GM21576 (cell line): Measurements from ENCODE around the gene SNCAIP.
A peak's percentile ranks its signal among the peaks of the same experiment; 100 is the strongest.
"Not testable (repeated sequence)": the region's sequence is repeated elsewhere in the genome, so short reads cannot be mapped to it uniquely, and the experiment has no call there.

ENCODE experiments used
- ATAC-seq: cut with Tn5 transposase; IDR thresholded peaks from one replicate; pipeline ENCODE4 v1.9.1; 2021; ENCODE audit warnings: mild to moderate bottlenecking, moderate library complexity; ENCODE audit not compliant: unreplicated experiment

Gene SNCAIP

DNA sequence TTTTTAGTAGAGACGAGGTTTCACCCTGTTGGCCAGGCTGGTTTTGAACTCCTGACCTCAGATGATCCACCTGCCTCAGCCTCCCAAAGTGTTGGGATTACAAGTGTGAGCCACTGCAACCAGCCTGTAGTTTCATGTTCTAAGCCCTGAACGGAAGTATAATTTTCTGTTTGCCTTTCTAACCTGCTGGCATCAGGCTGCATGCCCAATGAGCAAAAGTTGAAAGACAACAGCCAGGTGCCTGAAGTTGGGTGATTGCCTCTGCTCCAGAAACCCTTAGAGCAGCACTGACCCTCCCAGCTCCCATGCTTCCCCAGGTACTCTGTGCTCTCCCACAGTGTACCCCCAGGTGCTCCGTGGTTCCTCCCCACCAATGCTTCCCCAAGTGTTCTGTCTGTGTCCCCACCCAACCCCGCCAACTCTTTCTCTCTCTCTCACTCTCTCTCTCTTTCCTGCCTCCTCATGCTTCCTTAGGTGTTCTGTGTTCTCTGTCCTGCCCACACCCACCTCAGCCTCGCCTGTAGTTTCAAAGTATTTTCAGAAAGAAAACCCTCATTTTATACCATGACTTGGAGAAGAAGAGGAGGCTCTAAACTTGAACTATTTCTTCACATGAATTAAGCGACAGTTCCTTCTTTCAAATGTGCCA, 145.3 kb downstream of the SNCAIP start:
- no peak for ATAC-seq

DNA sequence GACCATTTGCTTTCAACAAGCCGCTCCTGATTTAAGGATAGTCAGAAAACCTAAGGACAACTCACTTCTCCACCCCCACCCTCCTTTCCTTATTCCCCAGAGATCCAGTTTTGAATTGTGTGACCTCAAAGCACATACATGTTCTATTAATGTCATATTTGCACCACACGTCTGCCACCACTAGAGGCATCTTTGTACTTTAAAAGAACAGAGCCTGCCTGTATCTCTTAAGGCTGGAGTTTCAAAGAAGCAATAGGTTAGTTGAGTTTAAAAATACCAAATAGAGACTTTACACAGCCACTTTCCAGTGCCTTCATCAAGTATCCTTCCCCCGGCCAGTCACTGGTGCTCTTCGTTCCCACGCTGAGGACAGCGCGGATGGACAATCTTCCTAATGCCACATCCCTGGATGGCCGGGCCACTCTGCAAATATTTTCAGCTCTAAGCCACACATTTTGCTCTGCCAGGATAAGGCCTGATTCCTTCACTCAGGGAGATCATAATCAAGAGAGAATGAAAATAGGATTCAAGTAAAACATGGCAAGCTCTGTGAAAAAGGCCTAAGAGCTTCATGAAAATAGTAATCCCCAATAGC, 146.3 kb downstream of the SNCAIP start:
- ATAC-seq = peak; percentile 79

DNA sequence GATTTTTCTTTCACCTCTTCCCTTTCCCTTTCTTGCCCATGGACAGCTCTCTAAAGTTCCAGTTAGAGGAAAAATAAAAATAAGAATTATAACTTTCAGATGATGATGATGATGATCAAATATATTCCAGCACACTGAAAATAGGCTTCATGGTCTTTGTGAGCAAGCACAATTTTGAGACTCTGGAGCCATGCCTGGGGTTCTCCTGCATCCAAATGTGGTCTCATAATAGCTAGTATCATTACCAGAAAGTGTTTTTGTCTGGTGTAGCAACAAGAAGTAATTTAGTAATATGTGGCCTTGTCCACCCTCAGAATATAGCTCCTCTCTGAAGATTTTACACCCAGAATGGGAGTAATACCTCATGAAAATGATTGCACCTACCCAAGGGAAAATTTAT, 150.4 kb downstream of the SNCAIP start:
- no peak for ATAC-seq

DNA sequence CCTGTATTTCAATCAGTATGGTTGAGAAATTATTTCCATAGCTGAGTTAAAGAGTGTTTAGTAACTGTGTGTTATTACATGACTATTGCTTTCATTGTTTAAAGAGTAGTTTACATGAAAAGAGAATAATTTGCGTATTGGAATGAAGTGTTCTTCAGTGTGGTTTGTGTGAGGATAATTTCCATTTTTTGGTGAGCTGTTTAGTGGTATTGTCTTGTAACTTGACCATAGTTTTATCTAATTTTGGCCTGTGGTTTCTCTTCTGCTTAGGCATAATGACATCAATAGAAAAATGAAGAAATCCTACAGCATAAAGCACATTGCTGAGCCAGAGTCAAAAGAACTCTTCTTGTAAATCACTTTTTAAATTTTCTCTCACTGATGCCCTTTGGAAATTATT, 151.2 kb downstream of the SNCAIP start:
- no peak for ATAC-seq

DNA sequence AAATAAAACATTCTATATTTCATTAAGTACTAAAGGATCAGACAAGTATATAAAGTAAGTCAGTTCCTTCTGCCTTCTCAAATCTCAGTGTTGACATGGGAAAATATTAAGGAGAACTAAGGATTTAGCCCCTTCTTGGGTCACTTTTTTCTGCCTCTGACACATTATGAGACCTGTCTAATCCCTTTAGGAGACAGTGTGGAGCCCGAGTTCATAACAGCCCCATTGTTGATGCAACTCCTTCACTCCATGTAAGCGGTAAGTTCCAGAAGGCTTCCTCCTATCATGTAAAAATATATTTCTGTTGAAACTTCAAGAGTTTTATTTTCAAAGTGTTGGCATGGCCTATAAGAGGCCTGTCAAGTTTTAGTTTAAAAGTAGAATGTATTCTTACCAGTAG, 152.2 kb downstream of the SNCAIP start:
- ATAC-seq = no peak

DNA sequence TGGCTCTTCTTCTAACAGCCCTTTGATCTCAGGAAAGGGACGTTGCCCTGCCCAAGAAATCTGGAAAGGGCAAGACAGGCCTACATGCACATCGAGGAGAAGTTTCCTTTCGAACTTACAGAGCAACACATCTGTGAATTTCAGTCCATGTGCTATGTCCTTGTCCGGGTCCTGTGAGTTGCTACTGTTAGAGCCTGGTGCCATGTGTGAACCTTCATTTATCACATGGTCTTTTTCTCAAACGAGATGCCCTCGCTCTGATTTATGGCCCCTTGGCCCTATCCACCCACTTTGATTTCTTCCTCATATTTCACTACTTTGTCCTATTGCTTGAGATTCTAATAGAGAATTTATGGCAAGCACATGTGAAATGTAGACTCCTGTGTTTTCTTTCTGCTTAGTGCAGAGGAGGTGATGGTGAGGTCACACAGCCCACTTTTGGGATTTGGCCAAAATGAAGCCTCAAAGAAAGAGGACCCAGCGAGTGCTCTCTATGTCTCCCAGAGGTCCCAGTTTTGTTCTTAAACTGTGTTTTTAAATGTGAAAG, 153.1 kb downstream of the SNCAIP start:
- ATAC-seq = no peak

DNA sequence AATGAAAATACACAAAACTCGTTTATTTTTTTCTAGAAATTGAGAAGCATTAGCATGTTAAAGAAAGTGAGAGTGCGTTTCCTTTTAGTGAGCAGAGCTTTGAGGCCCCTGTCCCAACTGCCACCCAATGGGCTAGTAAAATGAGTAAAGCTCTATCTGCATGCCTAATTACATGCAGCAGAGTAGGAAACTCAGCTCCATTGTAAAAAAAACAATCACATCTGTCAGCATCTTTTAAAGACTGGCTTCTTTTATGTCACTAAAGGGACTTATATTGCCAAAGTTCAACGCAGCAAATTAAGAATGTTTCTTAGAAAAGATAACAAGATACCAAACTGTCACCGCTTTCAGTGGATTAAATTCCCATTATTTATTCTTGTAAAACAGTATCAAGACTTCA, 154.0 kb downstream of the SNCAIP start:
- ATAC-seq = no peak

DNA sequence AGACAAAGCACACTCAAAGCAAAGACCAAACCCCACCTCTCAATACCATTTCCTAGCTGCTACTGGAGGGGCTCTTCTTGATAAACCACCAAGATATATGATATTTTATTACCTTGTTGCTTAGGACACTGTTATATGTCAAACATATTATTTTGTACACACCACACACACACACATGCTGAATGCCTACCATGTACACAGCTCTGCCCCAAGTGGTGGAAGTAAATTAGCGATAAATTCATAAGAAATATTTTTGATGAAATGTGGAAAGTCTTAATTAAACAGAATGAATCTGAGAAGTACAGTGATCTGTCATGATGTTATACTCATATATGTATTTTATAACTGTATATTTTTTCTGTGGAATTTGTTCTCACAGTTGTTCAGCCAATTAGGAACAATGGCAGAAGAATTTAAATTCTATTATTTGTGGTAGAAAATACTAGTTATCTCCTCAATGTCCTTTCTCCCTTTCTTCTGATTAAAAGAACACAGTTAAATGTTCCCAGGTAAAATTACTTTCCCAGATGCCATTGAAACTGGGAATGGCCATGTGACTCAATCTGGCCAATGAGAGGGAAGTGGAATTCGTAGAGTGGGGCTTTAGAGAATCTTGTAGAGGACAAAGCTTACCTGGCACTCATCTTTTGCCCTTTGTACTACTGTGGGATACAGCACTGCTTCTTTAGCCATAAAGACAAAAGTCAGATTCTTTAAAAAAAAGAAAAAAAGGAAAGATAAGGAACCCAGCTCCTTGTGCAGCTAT, 156.5 kb downstream of the SNCAIP start:
- no peak for ATAC-seq

DNA sequence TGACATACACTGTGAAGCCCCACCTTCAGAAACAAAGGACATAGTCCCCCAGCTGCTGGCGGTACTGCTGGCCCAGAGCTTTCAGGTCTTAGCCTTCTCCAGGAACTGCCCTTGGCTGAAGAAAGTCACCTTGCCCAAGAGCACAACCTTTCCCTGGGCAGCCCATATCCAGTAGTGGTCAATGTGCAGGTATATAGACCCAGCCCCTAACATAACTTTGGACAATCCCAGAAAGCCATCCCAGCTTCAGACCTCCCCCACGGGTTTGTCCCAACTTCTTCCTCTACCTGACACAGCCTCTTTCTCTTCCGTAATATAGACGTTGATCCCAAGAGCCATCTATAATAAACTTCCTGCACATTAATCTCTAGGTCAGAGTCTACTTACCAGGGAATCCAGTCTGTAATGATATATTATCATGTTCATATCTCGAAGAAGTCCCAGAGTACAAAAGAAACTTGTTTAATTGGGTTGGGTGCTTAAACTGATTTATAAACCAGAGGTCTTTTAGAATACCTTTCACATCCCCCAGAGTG, 157.4 kb downstream of the SNCAIP start:
- no peak for ATAC-seq

DNA sequence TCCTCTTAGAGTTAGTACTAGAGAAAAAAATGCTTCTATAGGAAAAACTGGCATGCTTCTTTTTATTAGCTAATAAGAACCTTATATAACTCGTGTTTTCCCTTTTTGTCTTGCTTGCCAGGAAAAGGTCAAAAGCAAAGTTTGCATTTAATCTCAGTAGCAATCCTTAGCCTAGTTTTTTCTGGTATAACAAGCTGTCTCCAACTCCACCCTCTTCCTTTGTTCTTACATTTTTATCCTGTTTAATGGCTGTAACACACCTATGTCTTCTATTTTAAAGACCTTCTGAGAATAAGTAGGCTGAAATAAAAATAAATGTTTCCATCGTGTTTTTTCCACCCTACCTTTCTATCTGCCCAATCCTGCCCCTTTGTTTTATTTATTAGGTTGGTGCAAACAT, 158.3 kb downstream of the SNCAIP start:
- ATAC-seq = no peak

DNA sequence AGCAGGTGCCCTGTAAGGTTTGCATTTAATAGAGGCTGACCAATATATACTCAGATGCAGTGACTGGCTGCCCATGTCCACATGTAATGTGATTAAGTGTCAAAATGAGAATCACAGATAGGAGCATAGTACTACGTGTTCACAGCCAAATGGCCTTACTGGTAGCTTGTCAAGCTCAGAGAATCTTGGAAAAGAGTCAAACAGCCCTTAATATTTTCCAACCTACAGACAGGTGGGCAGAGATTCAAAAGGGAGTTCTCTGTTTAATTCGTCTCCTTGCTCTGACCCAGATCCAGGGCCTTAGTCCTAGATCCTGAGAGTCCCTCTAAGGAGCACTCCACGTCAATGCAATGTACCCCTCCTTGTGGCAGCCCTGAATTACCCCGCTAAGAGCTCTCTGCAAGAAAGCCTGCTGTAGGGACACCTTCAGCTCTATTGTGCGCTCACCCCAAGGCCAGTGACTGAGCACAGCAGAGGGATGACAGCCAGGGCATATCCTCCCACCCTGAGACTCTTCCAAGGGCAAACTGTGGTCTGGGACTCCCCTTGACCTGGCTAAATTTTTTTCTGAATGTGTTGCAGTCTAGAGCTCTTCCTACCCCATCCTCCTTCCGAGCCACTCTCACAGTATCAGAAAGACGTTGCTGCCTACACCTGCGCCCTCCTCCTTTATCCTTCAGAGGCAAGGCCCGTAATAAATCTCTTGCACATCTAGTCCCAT, 159.2 kb downstream of the SNCAIP start:
- ATAC-seq = no peak

DNA sequence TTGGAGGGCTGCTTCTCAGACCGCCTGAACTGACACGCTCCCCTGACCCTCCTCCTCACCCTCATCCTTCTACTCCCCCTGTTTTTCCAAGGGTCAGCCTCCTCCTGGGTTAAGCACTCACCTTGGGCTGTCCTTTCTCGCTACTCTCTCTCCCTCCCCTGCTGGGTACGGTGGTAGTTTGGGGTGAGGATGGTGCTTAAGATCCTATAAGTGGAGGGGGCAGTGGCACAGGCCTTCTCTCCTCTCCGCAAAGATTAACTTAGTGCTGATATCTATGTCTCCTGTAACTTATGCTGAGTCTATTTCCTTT, 159.7 kb downstream of the SNCAIP start:
- no peak for ATAC-seq

DNA sequence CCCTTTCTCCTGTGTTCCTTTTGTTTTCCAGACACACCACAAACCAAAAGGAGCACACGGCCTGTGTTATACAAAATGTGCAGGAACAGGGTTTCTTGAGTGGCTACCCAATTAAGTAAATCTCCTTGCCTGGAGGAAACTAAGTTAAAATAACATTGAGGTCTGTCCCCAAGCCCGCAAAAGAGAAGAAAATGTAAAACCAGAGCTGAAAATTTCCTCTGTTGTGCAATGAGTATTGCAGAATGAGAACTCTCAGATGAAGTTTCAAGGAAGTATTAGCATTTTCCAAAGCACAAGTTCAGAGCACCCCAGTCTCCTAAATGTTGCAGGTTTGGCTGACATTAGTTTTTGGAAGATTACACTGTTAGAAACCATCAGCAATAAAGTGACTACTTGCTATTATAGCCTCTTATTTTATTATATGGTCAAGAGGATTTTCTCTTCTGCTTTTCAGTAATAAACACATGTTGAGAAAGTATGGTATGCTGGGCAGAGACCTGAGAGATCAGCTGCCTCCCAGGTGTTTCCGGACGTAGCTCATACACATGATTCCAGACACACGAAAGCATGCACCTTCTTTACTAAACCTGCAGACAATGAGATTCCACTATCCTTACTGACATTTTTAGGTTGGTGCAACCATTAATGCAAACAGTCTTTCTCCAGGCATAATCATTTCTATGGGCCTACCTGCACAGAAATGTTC, 161.3 kb downstream of the SNCAIP start:
- no peak for ATAC-seq

DNA sequence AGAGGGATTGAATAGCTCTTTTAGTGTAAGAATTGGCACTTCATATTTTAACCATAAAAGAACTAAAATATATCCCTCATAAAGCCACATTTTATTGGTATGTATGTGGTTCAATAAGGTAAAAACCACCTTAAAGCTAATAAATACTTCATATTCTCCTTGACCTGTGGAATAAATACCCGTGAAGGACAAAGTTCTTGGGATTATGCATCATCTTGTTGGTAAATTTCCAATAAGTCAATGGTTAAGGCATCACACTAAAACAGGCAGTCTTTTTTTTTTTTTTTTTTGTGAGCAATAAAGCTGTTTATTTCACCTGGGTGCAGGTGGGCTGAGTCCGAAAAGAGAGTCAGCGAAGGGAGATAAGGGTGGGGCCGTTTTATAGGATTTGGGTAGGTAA, 161.9 kb downstream of the SNCAIP start:
- ATAC-seq = no peak

DNA sequence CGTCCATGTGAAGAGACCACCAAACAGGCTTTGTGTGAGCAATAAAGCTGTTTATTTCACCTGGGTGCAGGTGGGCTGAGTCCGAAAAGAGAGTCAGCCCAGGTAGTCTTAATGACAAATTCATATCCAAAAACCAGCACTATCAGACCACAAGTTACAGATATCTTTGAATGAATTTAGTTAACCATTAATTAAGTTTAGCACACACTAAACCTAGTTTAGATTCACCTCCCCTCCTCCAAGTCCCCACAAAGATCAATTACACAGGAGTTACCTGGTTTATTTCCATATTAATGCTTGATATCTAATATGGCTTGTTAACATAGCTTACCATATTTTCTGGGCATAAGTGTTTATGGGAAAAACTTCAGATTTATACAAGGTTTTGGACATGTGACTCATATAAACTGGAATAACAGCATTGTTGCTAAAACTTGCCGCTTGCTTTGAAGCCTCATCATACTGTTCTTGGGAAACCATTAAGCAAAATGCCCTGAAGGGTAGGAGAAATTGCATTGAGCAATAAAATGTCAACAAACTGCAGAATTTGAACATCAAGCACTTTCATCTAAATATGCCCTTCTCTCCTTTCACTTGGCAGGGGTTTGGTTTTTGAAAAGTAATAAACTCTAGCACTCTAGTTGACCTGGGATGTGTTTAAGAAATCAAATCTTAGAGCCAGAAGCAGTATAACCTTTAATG, 166.9 kb downstream of the SNCAIP start:
- no peak for ATAC-seq

DNA sequence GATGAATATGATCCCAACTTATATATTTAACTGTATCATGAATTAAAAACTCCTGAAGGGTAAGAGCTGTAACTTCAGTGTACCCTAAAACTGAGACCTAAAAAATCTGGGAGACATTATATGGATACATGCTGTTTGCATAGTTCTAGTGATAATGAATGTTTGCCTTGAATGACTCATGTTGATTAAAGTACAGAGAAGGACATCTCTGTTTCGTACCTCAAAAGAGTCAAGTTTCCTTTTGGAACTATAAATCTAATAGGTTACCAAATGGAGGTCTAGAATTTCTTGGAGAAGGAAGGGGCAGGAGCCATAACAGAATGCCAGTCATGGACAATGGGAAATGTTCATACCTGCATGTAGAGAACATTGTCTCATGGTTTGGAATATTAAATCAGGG, 168.1 kb downstream of the SNCAIP start:
- ATAC-seq = no peak

DNA sequence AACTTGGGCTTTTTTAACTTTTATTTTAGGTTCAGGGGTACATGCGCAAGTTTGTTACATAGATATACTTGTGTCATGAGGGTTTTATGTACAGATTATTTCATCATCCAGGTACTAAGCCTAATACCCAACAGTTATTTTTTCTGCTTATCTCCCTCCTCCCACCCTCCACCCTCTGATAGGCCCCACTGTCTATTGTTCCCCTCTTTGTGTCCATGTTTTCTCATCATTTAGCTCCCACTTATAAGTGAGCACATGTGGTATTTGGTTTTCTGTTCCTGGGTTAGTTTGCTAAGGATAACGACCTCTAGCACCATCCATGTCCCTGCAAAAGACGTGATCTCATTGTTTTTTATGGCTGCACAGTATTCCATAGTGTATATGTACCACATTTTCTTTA, 172.1 kb downstream of the SNCAIP start:
- ATAC-seq = no peak

DNA sequence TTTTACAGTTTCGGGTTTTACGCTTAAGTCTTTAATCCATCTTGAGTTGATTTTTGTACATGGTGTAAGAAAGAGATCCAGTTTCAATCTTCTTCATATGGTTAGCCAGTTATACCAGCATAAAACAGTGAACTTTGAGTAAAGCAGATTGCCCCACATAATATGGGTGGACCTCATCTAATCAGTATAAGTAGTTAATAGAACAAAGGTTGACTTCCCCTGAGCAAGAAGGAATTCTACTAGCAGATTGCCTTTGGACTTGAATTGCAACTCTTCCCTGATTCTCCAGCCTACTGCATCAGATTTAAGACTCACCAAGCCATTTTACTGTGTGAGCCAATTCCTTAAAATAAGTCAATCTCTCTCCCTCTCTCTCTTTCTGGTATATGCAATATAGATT, 173.2 kb downstream of the SNCAIP start:
- no peak for ATAC-seq

DNA sequence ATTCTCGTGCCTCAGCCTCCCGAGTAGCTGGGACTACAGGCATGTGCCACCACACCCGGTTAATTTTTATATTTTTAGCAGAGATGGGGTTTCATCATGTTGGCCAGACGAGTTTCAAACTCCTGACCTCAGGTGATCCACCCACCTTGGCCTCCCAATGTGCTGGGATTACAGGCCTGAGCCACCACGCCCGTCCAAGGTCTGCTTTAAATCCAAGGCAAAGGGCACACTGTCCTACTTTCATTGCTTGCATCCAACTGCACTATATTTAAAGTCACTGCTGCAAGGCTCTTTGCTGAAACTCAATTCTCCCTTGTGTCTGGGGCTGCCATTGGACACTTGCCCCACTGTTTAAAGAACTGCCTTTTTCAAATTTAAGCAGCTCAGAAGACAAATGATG, 174.6 kb downstream of the SNCAIP start:
- not testable (repeated sequence) for ATAC-seq

DNA sequence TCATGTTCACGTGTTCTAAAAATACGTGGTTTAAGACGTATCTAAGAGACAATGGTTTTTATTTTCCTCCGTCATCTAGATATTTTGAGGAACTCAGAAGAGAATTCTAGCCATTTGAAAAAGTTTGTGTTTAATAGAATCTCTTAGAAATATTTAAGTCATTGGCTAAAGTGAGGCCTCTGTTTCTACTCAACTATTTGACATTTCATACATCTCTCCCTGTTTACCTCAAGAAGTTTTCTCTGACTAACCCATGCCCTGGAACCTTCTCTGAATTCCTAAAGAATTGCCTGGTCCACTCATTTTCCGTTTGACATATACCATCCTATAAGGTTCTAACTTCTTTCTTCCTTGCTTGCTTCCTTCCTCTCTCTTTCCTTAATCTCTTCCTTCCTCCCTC, 178.7 kb downstream of the SNCAIP start:
- no peak for ATAC-seq
